NCI-H2029 treated with DMSO at 0.1 percent for 48 hours (cell line): ENCODE results near the gene GLS2.

Experiments used
- DNase-seq: peaks from one replicate; lab custom pipeline; 2025; lab: John Stamatoyannopoulos, UW

The GLS2 gene

DNA sequence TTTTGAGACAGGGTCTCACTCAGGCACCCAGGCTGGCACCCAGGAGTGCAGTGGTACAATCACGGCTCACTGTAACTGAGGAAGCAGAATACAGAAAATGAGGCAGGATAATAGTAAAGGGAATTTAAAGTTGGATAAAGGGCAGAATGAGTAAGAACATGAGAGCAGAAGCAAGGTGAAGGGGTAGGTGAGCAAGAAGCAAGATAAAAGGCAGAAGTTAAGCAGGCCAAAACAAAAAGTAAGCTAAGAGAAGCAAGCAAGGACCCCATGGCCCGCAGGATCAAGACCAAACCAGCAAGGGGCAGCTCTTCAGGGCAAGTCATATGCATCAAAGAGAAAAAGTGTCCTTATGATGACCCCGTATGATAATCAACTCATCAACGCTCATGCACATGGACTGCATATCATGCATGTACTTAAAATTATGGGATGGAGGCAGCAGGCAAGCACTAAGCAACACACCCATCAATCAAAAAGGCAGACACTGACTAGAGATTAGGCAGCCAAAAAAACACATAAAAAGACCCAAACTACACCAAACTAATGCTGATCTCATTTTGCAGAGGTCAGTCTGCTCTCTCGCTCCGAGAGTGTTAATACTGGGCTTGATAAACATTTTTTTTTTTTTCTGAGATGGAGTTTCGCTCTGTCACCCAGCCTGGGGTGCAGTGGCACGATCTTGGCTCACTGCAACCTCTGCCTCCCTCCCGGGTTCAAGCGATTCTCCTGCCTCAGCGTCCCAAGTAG lies 50.4 kb downstream of the GLS2 start:
- no peak for DNase-seq

DNA sequence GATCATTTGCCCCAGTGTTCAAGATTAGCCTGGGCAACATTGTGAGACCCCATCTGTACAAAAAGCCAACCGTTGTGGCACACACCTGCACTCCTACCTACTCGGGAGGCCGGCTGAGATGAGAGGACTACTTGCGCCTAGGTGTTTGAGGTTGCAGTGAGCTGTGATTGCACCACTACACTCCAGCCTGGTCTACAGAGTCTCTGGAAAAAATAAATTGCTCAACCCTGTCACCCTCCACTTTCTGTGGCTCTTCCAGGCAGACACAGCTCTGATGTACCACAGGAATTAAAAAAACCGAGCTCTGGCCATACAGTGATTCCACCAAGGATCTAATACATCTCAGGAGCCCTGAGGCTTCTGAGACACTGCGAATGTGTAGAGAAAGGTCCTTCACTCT lies 53.1 kb downstream of the GLS2 start:
- DNase-seq = no peak

DNA sequence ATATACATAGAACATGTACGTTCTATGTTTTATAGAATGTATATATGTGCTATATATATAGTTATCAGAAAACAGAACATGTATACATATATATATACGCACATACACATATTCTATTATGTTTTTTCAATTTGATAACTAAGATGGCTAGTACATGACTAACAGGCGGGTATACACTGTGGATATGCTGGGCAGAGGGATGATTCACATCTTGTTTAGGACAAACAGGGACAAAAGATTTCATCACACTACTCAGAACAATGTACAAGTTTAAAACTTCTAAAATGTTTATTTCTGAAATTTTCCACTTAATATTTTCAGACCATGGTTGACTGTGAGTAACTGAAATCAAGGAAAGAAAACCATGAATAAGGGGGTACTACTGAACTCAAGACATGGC lies 56.1 kb downstream of the GLS2 start:
- no peak for DNase-seq

DNA sequence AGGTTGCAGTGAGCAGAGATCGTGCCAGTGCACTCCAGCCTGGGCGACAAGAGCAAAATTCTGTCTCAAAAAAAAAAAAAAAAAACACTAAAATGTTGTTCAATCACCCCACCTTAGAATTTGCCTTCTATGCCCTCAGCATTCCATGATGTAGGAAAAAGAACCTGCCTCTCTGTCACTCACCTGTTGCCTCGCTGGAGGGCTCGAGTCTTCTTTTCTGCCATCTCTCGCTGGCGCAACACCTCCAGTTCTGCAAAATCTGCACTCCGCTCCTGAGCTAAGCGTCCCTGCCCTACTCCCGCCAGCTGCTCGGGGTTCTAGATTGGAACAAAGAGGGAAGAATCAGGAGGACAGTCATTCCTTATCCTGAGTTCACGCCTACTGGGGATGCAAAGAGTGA lies 56.7 kb downstream of the GLS2 start:
- no peak for DNase-seq

DNA sequence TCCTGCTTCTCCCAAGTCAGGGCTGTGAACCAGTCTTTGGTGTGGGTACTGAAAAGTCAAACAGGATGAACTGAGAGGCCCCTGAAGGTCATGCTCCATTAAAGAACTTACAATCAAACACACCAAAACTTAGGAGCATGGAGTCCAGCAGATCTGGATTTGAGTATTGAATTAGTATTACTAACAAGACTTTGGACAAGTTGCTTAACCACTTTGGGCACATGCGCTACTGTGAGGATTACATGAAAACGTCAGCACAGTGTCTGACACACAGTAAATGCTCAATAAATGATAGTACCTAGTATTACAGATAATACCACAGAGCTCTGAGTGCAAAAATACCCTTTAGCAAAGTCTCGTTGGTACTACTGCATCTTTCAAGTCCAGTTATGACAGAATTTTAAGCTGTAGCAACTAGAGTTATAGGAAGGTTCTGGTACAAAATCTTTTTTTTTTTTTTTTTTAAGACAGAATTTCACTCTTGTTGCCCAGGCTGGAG lies 62.0 kb downstream of the GLS2 start:
- DNase-seq = no peak

DNA sequence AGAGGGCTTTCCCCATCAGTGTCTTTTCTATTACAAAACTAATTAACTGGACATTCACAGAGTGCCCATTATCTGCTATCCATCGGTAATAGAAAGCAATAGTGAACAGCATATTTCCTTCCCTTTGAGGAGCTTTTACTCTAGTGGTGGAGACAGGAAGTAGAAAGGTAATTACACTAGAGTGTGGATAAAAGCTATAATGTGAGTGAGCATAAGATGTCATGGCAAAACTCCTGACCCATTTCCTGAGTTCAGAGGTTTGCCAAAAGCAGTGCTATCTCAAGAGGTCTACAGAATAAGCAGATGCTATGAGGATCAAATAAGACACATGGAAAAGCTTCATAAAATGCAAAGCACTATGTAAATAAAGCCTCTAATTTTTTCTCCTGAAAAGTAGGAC lies 62.8 kb downstream of the GLS2 start:
- DNase-seq = no peak
